ENCODE data around the gene IGF2. TPM values are rescaled to one million over a fixed set of nuclear protein-coding genes. Genes with fewer than 3 reads are reported as not detected.

The IGF2 gene
- total RNA-seq, 1 donor from 2014 or later, result 75.0 TPM

DNA sequence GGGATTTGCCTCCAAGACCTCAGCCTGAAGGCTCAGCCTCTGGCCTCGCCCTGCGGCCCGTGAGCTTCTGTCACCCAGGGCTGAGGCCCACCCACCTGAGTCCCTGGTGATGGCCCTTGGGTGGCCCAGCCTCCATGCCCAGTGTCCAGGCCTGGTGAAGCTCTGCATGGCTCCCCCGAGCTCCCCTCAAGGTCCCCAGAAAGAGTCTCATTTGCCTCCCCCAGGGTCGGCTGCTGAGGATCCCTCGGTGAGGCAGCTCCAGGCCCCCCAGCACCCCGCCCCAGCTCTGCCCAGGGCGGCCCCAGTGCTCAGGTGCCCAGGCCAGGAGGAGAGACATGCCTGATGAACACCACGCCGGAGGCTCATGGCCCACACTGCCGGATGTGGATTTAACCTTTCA lies 34.6 kb upstream of the IGF2 start:
- Histone ChIP-seq H3K9me3 (replicated peaks) (no peaks in the 10 kb centered on the region), H3K27me3 (ENCODE audit: low read depth) (peaks cover 45% of the 10 kb centered on the region), H3K27ac (replicated peaks) (no peak overlapping the region), H3K4me1 (peaks cover 4% of the 10 kb centered on the region), H3K4me3 (no peak overlapping the region), H3K36me3 (no peaks in the 10 kb centered on the region)
- no peak for DNase-seq
- no peak for TF ChIP-seq CTCF (IDR thresholded peaks at IDR 0.05; ENCODE audit: borderline replicate concordance)
- intact Hi-C loops (cut with micrococcal nuclease), result no loop called here

DNA sequence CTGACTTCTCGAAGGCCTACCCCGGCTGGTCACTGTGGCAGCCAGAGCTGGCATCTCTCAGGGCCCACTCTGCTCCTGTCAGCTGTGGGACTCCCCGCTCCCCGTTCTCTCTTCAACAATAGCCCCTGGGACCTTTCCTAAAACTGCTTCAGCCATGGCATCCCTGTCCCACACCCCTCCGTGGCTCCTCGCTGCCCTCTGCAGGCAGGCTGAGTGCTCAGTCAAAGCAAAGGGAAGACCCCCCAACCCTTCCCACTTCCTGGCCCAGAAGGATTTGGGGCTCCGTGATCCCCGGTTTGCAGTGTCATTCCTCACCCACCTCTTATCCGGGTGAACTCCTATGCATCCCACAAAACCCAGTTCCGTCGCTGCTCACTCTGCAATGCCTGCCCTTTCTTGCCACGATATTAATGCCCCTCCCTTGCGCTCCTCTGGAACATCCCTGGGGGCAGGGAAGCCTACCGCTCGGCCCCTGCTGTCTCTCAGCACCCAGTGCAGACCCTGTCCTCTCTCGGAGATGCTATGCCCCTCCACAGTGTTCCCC lies 34.0 kb upstream of the IGF2 start:
- H3K9me3 ChIP-seq (replicated peaks), result no peaks in the 10 kb centered on the region
- TF ChIP-seq CTCF (IDR thresholded peaks at IDR 0.05; ENCODE audit: borderline replicate concordance), result no peak
- H3K27ac ChIP-seq (replicated peaks), result no peak overlapping the region
- H3K4me3 ChIP-seq, result no peak overlapping the region
- H3K4me1 ChIP-seq, result peaks cover 4% of the 10 kb centered on the region
- no peaks in the 10 kb centered on the region for H3K36me3 ChIP-seq
- DNase-seq, result no peak
- intact Hi-C loops (cut with micrococcal nuclease), result no loop called here
- H3K27me3 ChIP-seq (ENCODE audit: low read depth), result peaks cover 47% of the 10 kb centered on the region

GRCh38 chr11:2172676-2173075 lies 33.5 kb upstream of the IGF2 start:
- no peak overlapping the region for H3K27ac ChIP-seq (replicated peaks)
- no peak for TF ChIP-seq CTCF (IDR thresholded peaks at IDR 0.05; ENCODE audit: borderline replicate concordance)
- no peaks in the 10 kb centered on the region for H3K36me3 ChIP-seq
- no peaks in the 10 kb centered on the region for H3K9me3 ChIP-seq (replicated peaks)
- intact Hi-C loops (cut with micrococcal nuclease), result no loop called here
- no peak for DNase-seq
- peaks cover 52% of the 10 kb centered on the region for H3K27me3 ChIP-seq (ENCODE audit: low read depth)
- no peak overlapping the region for H3K4me3 ChIP-seq
- peaks cover 4% of the 10 kb centered on the region for H3K4me1 ChIP-seq

GRCh38 chr11:2171591-2172003 lies 32.4 kb upstream of the IGF2 start, which contains the start of gene TH:
Gene TH (minus strand): TSS chr11:2171815. CDS start chr11:2171786, 29 bp downstream.
- Histone ChIP-seq H3K9me3 (replicated peaks) (no peaks in the 10 kb centered on the region), H3K27ac (replicated peaks) (no peak within 1 kb of the TSS), H3K27me3 (ENCODE audit: low read depth) (peaks cover 55% of the 10 kb centered on the region), H3K4me1 (peaks cover 8% of the 10 kb centered on the region), H3K4me3 (no peak within 1 kb of the TSS), H3K36me3 (no peaks in the 10 kb centered on the region)
- intact Hi-C loops (cut with micrococcal nuclease), result no loop called here
- TF ChIP-seq CTCF (IDR thresholded peaks at IDR 0.05; ENCODE audit: borderline replicate concordance), result no peak
- DNase-seq, result no peak

DNA sequence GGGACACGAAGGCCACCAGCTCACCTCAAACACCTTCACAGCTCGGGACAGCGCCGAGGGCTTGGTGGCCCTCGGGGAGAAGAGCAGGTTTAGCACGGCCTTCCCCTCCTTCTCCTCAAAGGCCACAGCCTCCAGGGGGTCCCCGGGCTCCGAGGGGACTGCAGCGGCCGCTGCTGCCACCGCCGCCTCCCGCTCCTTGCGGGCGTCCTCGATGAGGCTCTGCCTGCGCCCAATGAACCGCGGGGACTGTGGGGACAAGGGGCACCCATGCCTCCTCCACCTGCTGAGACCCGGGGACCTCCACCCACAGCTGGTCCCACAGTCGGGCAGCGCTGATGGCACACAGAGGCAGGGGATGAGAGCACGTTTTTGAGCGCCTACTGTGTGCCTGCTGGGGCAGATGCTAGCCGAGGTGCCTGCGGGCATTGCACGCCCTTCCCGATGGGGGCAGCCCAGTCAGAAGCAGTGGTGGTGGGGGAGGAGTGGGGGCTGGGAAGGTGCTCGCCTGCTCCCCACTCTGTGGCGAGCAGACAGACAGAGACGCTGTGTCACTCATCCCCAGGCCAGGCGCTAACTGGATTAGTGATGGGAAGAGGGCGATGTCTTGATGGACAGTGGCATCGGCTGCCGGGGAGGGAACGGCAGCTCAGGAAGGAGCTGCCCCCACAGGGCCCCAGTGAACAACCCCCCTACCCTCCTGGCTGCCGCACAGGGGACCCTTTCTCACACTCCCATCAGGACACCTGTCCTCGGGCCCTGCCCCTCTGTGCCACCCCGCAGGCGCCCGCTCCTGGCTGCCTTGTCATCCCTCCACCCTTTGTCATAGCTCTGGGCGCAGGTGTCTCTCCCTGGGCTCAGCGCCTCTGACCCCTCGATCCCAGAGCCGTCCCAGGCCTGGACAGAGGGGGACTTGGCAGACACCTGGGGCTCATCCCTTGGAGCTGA lies 30.7 kb upstream of the IGF2 start:
- peaks cover 72% of the 10 kb centered on the region for H3K27me3 ChIP-seq (ENCODE audit: low read depth)
- TF ChIP-seq CTCF (IDR thresholded peaks at IDR 0.05; ENCODE audit: borderline replicate concordance), result no peak
- DNase-seq, result no peak
- intact Hi-C loops (cut with micrococcal nuclease), result no loop called here
- H3K4me1 ChIP-seq, result peaks cover 13% of the 10 kb centered on the region
- H3K36me3 ChIP-seq, result no peaks in the 10 kb centered on the region
- H3K4me3 ChIP-seq, result no peak overlapping the region
- no peaks in the 10 kb centered on the region for H3K9me3 ChIP-seq (replicated peaks)
- H3K27ac ChIP-seq (replicated peaks), result no peak overlapping the region

Measured in left ventricle myocardium inferior (tissue), 1 donor.